ENCODE results near the gene HTRA3. TPM values are rescaled to one million over a fixed set of nuclear protein-coding genes. Genes with fewer than 3 reads are reported as not detected.

The HTRA3 gene
- total RNA-seq, 4 donors from 2014 or later, result 1.8 to 13.0 (median 6.6) TPM

- Histone ChIP-seq H3K9me3 (no peaks in the 10 kb centered on the region), H3K36me3 (no peaks in the 10 kb centered on the region), H3K27me3 (no peaks in the 10 kb centered on the region), H3K4me1 (peaks cover 0 to 20% (median 4%) of the 10 kb centered on the region in 3 donors), H3K4me3 (no peak overlapping the region), H3K27ac (no peak overlapping the region)
- intact Hi-C loops (cut with DNase I), result no loop called here
- no peak for TF ChIP-seq POLR2A (IDR thresholded peaks at IDR 0.05)
- TF ChIP-seq, protein P1, sequence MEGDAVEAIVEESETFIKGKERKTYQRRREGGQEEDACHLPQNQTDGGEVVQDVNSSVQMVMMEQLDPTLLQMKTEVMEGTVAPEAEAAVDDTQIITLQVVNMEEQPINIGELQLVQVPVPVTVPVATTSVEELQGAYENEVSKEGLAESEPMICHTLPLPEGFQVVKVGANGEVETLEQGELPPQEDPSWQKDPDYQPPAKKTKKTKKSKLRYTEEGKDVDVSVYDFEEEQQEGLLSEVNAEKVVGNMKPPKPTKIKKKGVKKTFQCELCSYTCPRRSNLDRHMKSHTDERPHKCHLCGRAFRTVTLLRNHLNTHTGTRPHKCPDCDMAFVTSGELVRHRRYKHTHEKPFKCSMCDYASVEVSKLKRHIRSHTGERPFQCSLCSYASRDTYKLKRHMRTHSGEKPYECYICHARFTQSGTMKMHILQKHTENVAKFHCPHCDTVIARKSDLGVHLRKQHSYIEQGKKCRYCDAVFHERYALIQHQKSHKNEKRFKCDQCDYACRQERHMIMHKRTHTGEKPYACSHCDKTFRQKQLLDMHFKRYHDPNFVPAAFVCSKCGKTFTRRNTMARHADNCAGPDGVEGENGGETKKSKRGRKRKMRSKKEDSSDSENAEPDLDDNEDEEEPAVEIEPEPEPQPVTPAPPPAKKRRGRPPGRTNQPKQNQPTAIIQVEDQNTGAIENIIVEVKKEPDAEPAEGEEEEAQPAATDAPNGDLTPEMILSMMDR (IDR thresholded peaks at IDR 0.05), result no peak
- DNase-seq, result no peak
- 27 to 31% methylated on average over 6 to 8 of the region's 8 CpGs for WGBS, 2 donors
These were observed 86.5 kb downstream of the HTRA3 start for GRCh38 chr4:8355864-8356565.

Other genes starting within 250 kb of the HTRA3 start
- gene ABLIM2, start 110.9 kb upstream of the HTRA3 start, total RNA-seq, result 10 to 100 TPM; 13.5 to 26.7 (median 15.7) TPM
- gene SH3TC1, start 70.5 kb upstream of the HTRA3 start, total RNA-seq, result 10 to 100 TPM; 24.6 to 31.2 (median 27.1) TPM
- 10 to 100 TPM; 42.3 to 86.2 (median 50.3) TPM for gene ACOX3, start 171.0 kb downstream of the HTRA3 start, total RNA-seq
- gene TRMT44, start 171.0 kb downstream of the HTRA3 start, total RNA-seq, result 10 to 100 TPM; 26.8 to 31.7 (median 28.8) TPM

All from esophagus squamous epithelium (tissue), 5 donors.